Stimulated activated CD4-positive, alpha-beta T cell treated with anti-CD3 and anti-CD28 coated beads, TNF-alpha, amount 100 ng/mL, for 48 hours (primary cell): ENCODE results near the gene SLC27A3.

Experiments
- DNase-seq, 3 donors: peaks; one replicate each; pipeline ENCODE4 v3.0.0-alpha.2; 2020; ENCODE audit warnings: low read depth in 3 of 3

Gene SLC27A3

DNA sequence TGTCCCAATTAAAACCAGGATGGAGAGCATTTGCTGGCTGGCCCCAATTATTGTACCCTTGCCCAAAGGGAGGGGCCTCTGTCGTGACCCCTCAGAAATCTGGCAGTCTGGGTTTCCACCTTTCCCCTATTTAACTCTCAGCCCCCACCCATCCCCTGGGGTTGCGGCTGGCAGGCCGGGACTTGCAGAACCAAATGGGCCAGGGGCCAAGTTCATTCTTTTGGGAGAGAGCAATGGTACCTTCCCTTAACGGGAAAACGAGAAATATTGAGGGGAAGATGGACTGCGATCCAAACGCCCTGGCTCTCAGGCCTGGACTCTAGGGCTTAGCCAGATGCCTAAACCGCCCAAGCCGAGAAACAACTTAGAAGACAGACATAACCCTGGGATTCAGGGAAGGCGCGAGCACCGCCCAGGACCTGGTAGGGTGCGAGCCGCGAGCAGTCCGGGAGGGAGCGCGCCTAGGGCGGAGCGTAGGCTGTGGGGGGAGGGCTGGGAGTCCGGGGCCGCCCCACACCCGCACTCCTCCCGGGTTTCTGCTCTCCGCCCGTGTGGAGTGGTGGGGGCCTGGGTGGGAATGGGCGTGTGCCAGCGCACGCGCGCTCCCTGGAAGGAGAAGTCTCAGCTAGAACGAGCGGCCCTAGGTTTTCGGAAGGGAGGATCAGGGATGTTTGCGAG lies at the start of gene SLC27A3:
Gene SLC27A3, plus strand, starts transcription at position 628 of the 678 bp plus-strand sequence. CDS start 91 bp downstream, outside the sequence.
- DNase-seq, result no peak

DNA sequence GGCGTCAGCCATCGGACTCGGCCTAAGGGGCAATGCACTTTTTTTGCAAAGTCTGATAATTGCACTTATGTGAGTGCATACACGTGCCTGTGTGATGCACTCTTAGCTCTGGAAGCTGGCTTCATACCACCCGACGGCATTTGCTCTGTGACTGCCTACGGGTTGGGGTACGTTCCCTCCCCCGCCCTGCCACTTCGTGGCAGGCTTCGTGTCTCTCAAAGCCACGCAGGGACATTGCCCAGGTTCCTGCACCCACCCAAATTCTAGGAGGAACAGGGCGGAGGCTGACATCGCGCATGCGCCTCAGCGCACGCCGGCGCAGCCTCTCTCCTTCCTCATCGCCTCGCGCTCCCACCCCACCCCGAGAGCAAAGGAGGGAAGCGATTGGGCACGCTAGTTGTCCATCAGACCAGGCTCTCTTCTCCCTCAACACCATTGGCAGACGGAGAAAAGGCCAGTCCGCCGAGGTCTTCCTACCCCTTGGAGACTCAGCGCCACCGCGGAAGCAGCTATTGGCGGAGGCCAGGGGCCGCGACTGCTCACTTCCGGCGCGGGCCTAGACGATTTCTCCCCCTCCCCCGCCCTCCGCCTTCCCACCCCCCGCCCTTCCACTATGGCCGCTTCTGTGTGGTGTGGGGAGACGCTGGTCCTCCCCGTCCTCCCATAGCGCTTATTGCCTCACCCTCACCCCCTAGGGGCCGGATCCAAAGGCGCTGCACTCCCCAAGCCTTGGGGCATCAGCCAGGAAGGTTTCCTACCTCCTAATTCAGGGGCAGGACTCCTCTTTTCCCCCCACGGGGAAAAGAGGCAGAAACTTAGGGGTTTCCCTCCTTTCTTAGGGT lies 47.5 kb upstream of the SLC27A3 start, which contains the start of gene INTS3:
Gene INTS3, plus strand, starts transcription at position 588 of the 842 bp plus-strand sequence. CDS start 585 bp downstream, outside the sequence.
- peak; percentile 96 to 100 (median 99) for DNase-seq

- no peak for DNase-seq
These were observed 46.7 kb upstream of the SLC27A3 start for GRCh38 chr1:153728305-153729066.

DNA sequence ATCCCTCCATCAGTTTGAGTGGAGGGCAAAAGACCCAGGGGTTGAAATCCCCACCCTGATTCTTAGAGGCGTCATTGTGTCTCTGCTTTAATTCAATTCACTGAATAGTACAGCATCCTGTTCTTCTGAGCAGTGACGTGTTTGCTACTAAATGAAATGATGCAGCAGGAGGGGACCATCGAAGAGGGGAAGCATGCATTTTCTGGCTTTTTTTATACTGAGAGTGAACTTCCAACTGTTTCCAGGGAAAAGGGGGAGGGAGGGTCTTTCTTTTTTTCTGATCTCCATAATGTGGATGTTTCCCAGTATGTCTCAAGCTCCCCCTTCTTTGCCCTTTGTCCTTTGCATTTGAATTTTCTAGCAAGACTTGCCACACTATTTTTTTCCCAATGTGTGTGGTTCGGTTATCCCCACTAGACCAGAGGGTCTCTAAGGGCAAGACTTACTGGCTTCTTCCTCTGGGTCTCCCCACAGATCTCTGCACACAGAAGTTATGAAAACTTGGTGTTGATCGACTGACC lies 44.7 kb upstream of the SLC27A3 start:
- DNase-seq, result no peak

- no peak for DNase-seq
These were observed 41.2 kb upstream of the SLC27A3 start for GRCh38 chr1:153733970-153734369.

- DNase-seq, result no peak
These were observed 40.7 kb upstream of the SLC27A3 start for GRCh38 chr1:153734396-153735089.

GRCh38 chr1:153735090-153735420 lies 40.2 kb upstream of the SLC27A3 start:
- DNase-seq, result no peak

DNA sequence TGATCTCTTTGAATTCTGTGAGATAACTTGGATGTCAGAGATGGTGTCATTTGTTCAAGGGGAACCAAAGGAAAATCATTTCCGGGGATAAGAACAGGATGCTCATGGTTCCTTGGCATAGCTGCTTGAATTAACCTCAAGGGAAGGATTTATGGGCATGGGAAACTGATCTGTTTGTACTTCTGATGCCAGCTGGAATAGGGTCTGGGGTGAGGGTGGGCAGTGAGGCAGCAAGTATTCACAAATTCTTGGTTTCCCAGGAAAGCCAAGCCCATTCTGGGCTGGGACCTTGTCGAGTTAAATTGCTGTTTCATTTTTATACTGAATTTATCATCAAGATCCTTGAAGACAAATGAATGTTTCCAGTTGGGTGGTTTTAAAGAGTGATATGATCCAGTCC lies 33.2 kb upstream of the SLC27A3 start:
- DNase-seq, result no peak

- DNase-seq, result no peak
These were observed 32.6 kb upstream of the SLC27A3 start for GRCh38 chr1:153742411-153743142.

DNA sequence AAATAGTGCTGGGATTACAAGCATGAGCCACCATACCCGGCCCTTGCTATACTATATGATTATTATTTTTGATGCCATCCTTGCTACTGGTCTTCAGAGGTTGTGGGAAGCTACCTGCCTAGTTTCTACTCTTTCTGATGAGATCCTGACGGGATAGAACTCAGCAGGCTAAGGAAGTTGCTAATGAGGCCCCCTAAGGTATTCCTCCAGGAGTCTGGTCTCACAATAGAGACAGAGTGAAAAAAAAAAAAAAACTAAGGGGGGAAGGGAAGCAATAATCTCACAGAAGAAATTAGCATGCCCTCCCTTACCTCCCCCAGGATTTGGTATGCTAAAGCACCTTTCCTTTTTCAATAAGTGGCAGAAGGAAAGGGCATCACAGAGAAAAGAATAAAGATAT lies 29.8 kb upstream of the SLC27A3 start:
- no peak for DNase-seq

GRCh38 chr1:153746174-153746573 lies 29.0 kb upstream of the SLC27A3 start:
- no peak for DNase-seq

DNA sequence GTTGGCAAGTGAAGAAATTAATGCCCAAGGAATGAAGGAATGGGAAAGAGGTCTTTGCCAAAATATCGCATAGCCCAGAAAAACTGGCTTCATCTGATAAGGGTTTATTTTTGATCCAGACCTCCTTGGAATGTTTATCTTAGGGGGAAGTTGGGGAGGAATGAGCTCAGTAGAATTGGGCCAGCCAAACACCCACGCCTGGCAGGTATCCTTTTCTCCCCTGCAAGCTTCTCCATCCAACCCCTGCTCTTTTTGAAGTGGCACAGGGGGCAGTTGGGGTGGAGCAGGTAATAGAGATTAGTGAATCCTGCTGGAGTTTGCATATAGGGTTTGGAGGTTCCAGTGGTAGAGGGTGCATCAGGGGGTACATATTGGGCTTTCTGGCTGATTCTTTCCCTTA lies 26.3 kb upstream of the SLC27A3 start:
- no peak for DNase-seq

DNA sequence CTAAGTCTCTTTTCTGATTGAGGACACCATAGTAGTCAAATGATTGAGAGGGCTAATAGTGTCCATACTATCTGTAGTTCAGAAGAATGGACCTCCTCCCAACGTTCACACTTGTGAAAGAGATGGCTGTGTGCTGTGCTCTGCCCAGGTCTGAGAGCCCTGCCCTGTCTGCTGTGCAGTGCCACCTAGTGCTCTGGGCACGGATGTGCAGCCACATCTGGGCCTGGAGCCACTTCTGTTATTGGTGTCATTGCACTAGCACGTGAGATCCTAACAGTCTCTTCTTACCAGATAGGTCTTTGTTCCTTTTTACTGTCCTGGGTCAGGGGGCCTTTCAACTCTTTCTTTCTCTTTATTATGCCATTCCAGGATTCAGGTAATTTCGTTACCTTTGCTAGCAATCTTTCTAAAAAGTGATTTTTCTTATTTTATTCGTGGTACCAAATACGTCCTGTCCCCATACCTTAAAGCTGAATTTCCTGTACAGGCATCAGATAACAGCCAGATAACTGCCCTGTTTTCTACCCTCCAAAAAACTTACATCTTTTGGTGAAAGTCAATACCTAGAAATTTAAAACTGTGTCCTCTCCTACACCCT lies 25.7 kb upstream of the SLC27A3 start:
- peak; percentile 57 to 67 (median 67) for DNase-seq

- no peak for DNase-seq
These were observed 24.9 kb upstream of the SLC27A3 start for GRCh38 chr1:153750026-153750995.

DNA sequence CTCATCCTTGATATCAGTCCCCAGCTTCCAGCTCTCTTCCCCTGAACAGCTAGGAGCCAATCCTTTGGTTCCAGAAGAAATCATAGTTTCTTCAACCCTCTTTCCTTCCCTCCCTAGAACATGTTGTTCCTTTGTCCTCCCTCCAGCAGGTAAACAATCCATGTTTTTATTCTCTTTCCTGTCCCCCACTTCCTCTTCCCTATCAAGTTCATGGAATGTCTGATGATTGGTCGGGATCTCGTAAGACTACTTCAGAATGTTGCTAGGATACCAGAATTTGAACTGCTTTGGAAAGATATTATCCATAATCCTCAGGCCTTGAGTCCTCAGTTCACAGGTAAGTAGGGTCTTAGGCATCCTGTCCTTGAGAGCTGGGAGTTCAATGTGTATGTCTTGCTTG lies 23.1 kb upstream of the SLC27A3 start:
- no peak for DNase-seq

DNA sequence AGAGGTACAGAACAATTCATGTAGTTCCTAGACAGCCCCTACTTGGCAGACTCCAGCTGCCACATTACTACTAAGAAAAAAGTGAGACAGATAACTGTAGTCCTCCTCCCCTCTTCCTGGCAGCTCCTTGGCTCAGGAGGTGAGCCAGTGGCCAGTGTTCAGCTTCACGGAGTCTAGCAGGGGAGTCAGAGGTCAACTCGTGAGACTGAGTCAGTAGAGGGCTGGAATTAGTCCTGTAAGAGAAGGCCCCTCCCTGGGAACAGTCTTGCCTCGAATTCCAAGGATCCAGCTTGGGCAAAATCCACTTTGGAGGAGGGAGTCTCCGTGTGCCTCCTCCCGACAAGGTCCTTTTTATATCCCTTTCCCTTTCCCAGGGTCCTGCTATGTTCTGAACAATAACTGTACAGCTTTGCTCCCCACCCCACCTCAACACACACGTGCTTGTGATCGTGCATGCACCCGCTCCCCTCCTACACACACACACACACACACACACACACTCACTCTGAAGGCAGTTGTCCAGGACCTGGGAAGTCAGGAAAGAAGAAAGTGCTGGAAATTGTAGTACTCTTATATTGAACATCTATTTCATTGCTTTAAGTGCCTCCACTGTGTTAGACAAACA lies 22.5 kb upstream of the SLC27A3 start:
- no peak for DNase-seq

- DNase-seq, result no peak
These were observed 20.9 kb upstream of the SLC27A3 start for GRCh38 chr1:153754266-153754665.

- DNase-seq, result no peak
These were observed 14.8 kb upstream of the SLC27A3 start for GRCh38 chr1:153760440-153760839.
